Neural progenitor cell (in vitro differentiated cells): ENCODE data around the gene TSPYL2. TPM values are rescaled to one million over a fixed set of nuclear protein-coding genes. Genes with fewer than 3 reads are reported as not detected.
A peak's percentile ranks its signal among the peaks of the same experiment; 100 is the strongest.

ENCODE experiments used
- DNase-seq: peaks from one replicate; pipeline ENCODE4 v3.0.0-alpha.2; 2016; ENCODE audit warnings: low spot score
- H2AFZ ChIP-seq: fragments of 200-600 bp; sonication (generic); replicated peaks from 2 replicates; pipeline ENCODE4 v1.6.1; 2016; ENCODE audit warnings: antibody characterized with exemption
- H3F3A ChIP-seq: fragments of 200-600 bp; sonication (generic); 2 replicates; pipeline ENCODE4 v1.6.1; 2016; ENCODE audit warnings: antibody characterized with exemption, low read depth
- H3K27ac ChIP-seq: fragments of 200-600 bp; sonication (generic); 2 replicates; pipeline ENCODE4 v1.5.1; 2016; ENCODE audit warnings: mild to moderate bottlenecking
- H3K27me3 ChIP-seq: fragments of 200-600 bp; sonication (generic); 2 replicates; pipeline ENCODE4 v1.6.1; 2016; ENCODE audit warnings: mild to moderate bottlenecking, moderate library complexity
- H3K36me3 ChIP-seq: fragments of 200-600 bp; sonication (generic); 2 replicates; pipeline ENCODE4 v1.5.1; 2016
- H3K4me1 ChIP-seq: fragments of 200-600 bp; sonication (generic); 2 replicates; pipeline ENCODE4 v1.6.1; 2016; ENCODE audit warnings: mixed run types
- H3K4me2 ChIP-seq: fragments of 200-600 bp; sonication (generic); 2 replicates; pipeline ENCODE4 v1.6.1; 2016
- H3K4me3 ChIP-seq: fragments of 200-600 bp; sonication (generic); 2 replicates; pipeline ENCODE4 v1.5.1; 2016
- H3K79me2 ChIP-seq: fragments of 200-600 bp; sonication (generic); 2 replicates; pipeline ENCODE4 v1.6.1; 2016; ENCODE audit warnings: low read depth
- H3K9ac ChIP-seq: fragments of 200-600 bp; sonication (generic); 2 replicates; pipeline ENCODE4 v1.6.1; 2016
- H3K9me3 ChIP-seq: fragments of 200-600 bp; sonication (generic); 2 replicates; pipeline ENCODE4 v1.5.1; 2016; ENCODE audit warnings: low read depth
- H4K20me1 ChIP-seq: fragments of 200-600 bp; sonication (generic); 2 replicates; pipeline ENCODE4 v1.6.1; 2016; ENCODE audit warnings: low read depth
- H3K27ac Mint-ChIP-seq: 3 replicates; pipeline ENCODE4 v1.8.0; 2021; ENCODE audit warnings: mixed read lengths
- H3K27me3 Mint-ChIP-seq: 2 replicates; pipeline ENCODE4 v1.8.0; 2022; ENCODE audit warnings: low read depth, mild to moderate bottlenecking, inconsistent platforms, moderate library complexity, mixed read lengths; ENCODE audit not compliant: insufficient read depth
- H3K36me3 Mint-ChIP-seq: 3 replicates; pipeline ENCODE4 v1.8.0; 2021; ENCODE audit warnings: mixed read lengths
- H3K4me1 Mint-ChIP-seq: 3 replicates; pipeline ENCODE4 v1.8.0; 2021; ENCODE audit warnings: mixed read lengths
- H3K4me3 Mint-ChIP-seq: 3 replicates; pipeline ENCODE4 v1.8.0; 2021; ENCODE audit warnings: mild to moderate bottlenecking, moderate library complexity, mixed read lengths
- H3K9me3 Mint-ChIP-seq: 3 replicates; pipeline ENCODE4 v1.8.0; 2020; ENCODE audit warnings: mixed read lengths
- CTCF ChIP-seq: fragments of 200-600 bp; sonication (generic); IDR thresholded peaks from 2 replicates; pipeline ENCODE4 v1.5.1; 2017; ENCODE audit warnings: antibody characterized with exemption, mild to moderate bottlenecking
- EZH2 ChIP-seq: fragments of 200-600 bp; sonication (generic); IDR thresholded peaks from 2 replicates; pipeline ENCODE4 v1.6.1; 2017; ENCODE audit warnings: antibody characterized with exemption, mild to moderate bottlenecking, moderate library complexity
- EZH2phosphoT487 ChIP-seq: fragments of 200-600 bp; sonication (generic); IDR thresholded peaks from 2 replicates; pipeline ENCODE4 v1.6.1; 2017; ENCODE audit warnings: antibody characterized with exemption
- total RNA-seq: library from RNA; depleted of rRNA; stranded (reverse); fragments of >200 nt; gene quantifications from 2 replicates; pipeline ENCODE4 v1.2.3, GENCODE V29; 2015; ENCODE audit warnings: low replicate concordance

Gene TSPYL2
- total RNA-seq, 1 donor from 2014 or later: 37.1 TPM

- Histone ChIP-seq H3K9ac (no peak overlapping the region), H3K4me2 (no peak overlapping the region), H3K27me3 (no peaks in the 10 kb centered on the region), H3K9me3 (no peaks in the 10 kb centered on the region), H3K79me2 (no peaks in the 10 kb centered on the region), H3K4me1 (peaks cover 3% of the 10 kb centered on the region), H3K27ac (no peak overlapping the region), H2AFZ (no peak overlapping the region), H4K20me1 (peaks cover 4% of the 10 kb centered on the region), H3K4me3 (no peak overlapping the region), H3K36me3 (no peaks in the 10 kb centered on the region), H3F3A (peaks cover 26% of the 10 kb centered on the region)
- H3K27ac Mint-ChIP-seq: no peak overlapping the region
- peaks cover 5% of the 10 kb centered on the region for H3K4me1 Mint-ChIP-seq
- H3K9me3 Mint-ChIP-seq: peaks cover 3% of the 10 kb centered on the region
- TF ChIP-seq EZH2phosphoT487 (no peak), CTCF (no peak), EZH2 (no peak)
- peaks cover 2% of the 10 kb centered on the region for H3K36me3 Mint-ChIP-seq
- peaks cover 2% of the 10 kb centered on the region for H3K27me3 Mint-ChIP-seq
- no peak overlapping the region for H3K4me3 Mint-ChIP-seq
- DNase-seq: peak; percentile 8
Observed at GRCh38 chrX:53075011-53075410, 7.2 kb upstream of the TSPYL2 start.

GRCh38 chrX:53076671-53077070, 5.5 kb upstream of the TSPYL2 start:
- no peak for DNase-seq
- H3K4me1 Mint-ChIP-seq: peaks cover 12% of the 10 kb centered on the region
- H3K9me3 ChIP-seq: no peaks in the 10 kb centered on the region
- no peaks in the 10 kb centered on the region for H3K36me3 ChIP-seq
- H3K27ac ChIP-seq: no peak overlapping the region
- H3K4me2 ChIP-seq: no peak overlapping the region
- H3K9ac ChIP-seq: no peak overlapping the region
- H4K20me1 ChIP-seq: peaks cover 4% of the 10 kb centered on the region
- no peak overlapping the region for H3K4me3 ChIP-seq
- peaks cover 3% of the 10 kb centered on the region for H3K9me3 Mint-ChIP-seq
- peaks cover 24% of the 10 kb centered on the region for H3F3A ChIP-seq
- H3K27me3 ChIP-seq: no peaks in the 10 kb centered on the region
- no peak for TF ChIP-seq EZH2
- no peak for TF ChIP-seq CTCF
- no peak for TF ChIP-seq EZH2phosphoT487
- no peak overlapping the region for H2AFZ ChIP-seq
- no peak overlapping the region for H3K27ac Mint-ChIP-seq
- peaks cover 2% of the 10 kb centered on the region for H3K36me3 Mint-ChIP-seq
- H3K79me2 ChIP-seq: no peaks in the 10 kb centered on the region
- no peak overlapping the region for H3K4me3 Mint-ChIP-seq
- peaks cover 2% of the 10 kb centered on the region for H3K27me3 Mint-ChIP-seq
- H3K4me1 ChIP-seq: peaks cover 10% of the 10 kb centered on the region

GRCh38 chrX:53077207-53078197, 4.7 kb upstream of the TSPYL2 start:
- Mint-ChIP-seq H3K4me3 (no peak overlapping the region), H3K27ac (no peak overlapping the region), H3K36me3 (peaks cover 2% of the 10 kb centered on the region), H3K9me3 (peaks cover 3% of the 10 kb centered on the region), H3K4me1 (peaks cover 12% of the 10 kb centered on the region), H3K27me3 (peaks cover 2% of the 10 kb centered on the region)
- peaks cover 10% of the 10 kb centered on the region for H3K4me1 ChIP-seq
- H3K36me3 ChIP-seq: no peaks in the 10 kb centered on the region
- H2AFZ ChIP-seq: no peak overlapping the region
- no peaks in the 10 kb centered on the region for H3K27me3 ChIP-seq
- no peak overlapping the region for H3K27ac ChIP-seq
- H3F3A ChIP-seq: peaks cover 19% of the 10 kb centered on the region
- H3K79me2 ChIP-seq: peaks cover 1% of the 10 kb centered on the region
- DNase-seq: no peak
- peaks cover 4% of the 10 kb centered on the region for H4K20me1 ChIP-seq
- no peak overlapping the region for H3K4me3 ChIP-seq
- TF ChIP-seq CTCF (no peak), EZH2 (no peak), EZH2phosphoT487 (no peak)
- H3K9me3 ChIP-seq: no peaks in the 10 kb centered on the region
- H3K9ac ChIP-seq: no peak overlapping the region
- no peak overlapping the region for H3K4me2 ChIP-seq
